ENCODE measurements around the gene LTO1.

DNA sequence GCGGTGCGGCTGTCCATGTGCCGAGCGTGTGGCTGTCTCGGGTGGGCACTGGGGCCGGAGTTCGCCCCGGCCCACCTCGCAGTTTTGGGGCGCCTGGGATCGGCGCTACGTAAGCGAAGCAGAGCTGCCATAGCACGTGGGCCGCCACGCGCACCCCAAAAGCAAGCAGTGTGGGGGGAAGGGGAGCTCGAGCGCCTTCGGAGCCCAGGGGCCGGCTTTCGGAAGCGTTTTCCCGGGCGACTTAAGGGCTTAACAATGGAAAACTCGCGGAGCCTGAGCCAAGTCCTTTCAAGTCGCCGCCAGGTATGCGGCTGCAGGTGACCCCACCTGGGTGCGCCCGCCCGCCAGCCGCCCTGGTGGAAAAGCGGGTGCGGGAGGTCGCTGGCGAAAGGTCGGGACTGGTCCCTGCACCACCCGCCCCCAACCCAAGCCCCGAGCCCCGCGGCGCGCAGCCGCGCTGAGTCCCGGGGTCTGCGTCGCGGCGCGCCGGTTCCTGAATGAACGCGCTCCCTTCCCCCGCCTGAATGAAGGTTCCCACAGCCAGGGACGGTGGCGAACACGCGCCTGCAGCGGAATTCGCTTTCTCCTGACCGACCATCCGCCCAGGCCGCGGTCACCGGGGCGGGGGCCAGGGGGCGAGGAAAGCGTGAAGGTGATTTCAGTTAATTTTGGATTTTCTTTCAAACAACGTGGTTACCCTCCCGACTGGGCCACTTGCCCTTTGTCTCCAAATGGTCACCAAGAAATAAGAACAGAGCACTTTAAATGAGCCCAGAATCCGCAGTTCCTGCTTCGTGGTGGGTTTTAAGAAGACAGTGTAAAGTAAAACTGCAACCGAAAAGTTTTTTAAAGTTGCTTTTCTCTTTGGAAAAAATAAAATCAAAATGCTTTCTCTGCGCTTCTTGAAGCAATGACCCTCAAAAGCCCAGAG, 36.9 kb downstream of the LTO1 start:
- TF ChIP-seq EZH2phosphoT487 (IDR thresholded peaks at IDR 0.05; ENCODE audit: borderline replicate concordance) (no peak), CTCF (conservative IDR thresholded peaks at IDR 0.05; ENCODE audit: low read length) (no peak)
